Heart left ventricle (tissue), 13 donors: ENCODE results near the gene SLC9A7.

Experiments used
- CTCF ChIP-seq, 12 donors: fragments of 200-600 bp; sonication (generic) in 4 of 12; IDR thresholded peaks; one replicate each; pipeline versions ENCODE4 v1.5.0 to v1.8.0; 2018 to 2022; ENCODE audit warnings: antibody characterized with exemption in 12 of 12, mild to moderate bottlenecking in 5 of 12
- POLR2A ChIP-seq, 2 donors: fragments of 450-650 bp; IDR thresholded peaks; one replicate each; pipeline ENCODE4 v1.6.1; 2017; ENCODE audit warnings: antibody characterized with exemption in 2 of 2, mild to moderate bottlenecking in 2 of 2, moderate library complexity in 2 of 2
- donor health status: ischemic (EF 13 %, LVEDD 7.1; RV severe dilation, severe dysfunction).
- donor health status: DM: no; HTN: yes; CAD: no.
- donor health status: DM: no; HTN: no; CAD: no.
- donor health status: ischemic (EF 25% LVEDD 6.9; RV normal size, moderate dysfunction).
- donor health status: ischemic (EF 25% LVEDD 5.7; RV mildly dilated, moderate dysfunction).
- donor health status: ischemic (EF 35%, LVEDD 5.7; RV mildly dilated, moderate dysfunction).
- donor health status: nonischemic (EF 11% LVEDD 7.7; RV severe dilation, severe dysfunction).
- donor health status: DM: yes; HTN: yes; CAD: no.
- donor health status: PGD.
- donor health status: ischemic (EF 29% LVEDD 5.4; RV normal size, mild dysfunction).
- donor health status: nonischemic (EF 23%, LVEDD 6.1; RV moderate dilation, normal function).

GRCh38 chrX:46770000-46770816 lies 11.3 kb upstream of the SLC9A7 start:
- TF ChIP-seq CTCF (IDR thresholded peaks at IDR 0.05), result no peak
- TF ChIP-seq POLR2A (IDR thresholded peaks at IDR 0.05), result no peak
